ENCODE data around the gene PGM1. TPM values are rescaled to one million over a fixed set of nuclear protein-coding genes. Genes with fewer than 3 reads are reported as not detected.
A peak's percentile ranks its signal among the peaks of the same experiment; 100 is the strongest.

PGM1 gene
- total RNA-seq, 1 donor from 2014 or later: 46.0 TPM

- Mint-ChIP-seq H3K27me3 (ENCODE audit: low read depth) (no peaks in the 10 kb centered on the region), H3K27ac (no peak overlapping the region), H3K4me3 (no peak overlapping the region), H3K4me1 (peaks cover 17% of the 10 kb centered on the region), H3K36me3 (peaks cover 10% of the 10 kb centered on the region), H3K9me3 (peaks cover 16% of the 10 kb centered on the region)
- no peak for TF ChIP-seq CTCF (IDR thresholded peaks at IDR 0.05; ENCODE audit: unreplicated experiment)
- no peak for DNase-seq (ENCODE audit: low spot score in 2 of 2, unreplicated experiment in 2 of 2)
Measured at GRCh38 chr1:63669151-63669961, 76.1 kb downstream of the PGM1 start.

GRCh38 chr1:63670164-63670563 is 77.0 kb downstream of the PGM1 start:
- Mint-ChIP-seq H3K36me3 (peaks cover 7% of the 10 kb centered on the region), H3K27ac (no peak overlapping the region), H3K4me3 (no peak overlapping the region), H3K4me1 (peaks cover 23% of the 10 kb centered on the region), H3K9me3 (peaks cover 10% of the 10 kb centered on the region), H3K27me3 (ENCODE audit: low read depth) (no peaks in the 10 kb centered on the region)
- DNase-seq (ENCODE audit: low spot score in 2 of 2, unreplicated experiment in 2 of 2): no peak
- TF ChIP-seq CTCF (IDR thresholded peaks at IDR 0.05; ENCODE audit: unreplicated experiment): no peak

GRCh38 chr1:63671514-63671913 is 78.3 kb downstream of the PGM1 start:
- peak overlapping the region; percentile 51 for H3K27ac Mint-ChIP-seq
- TF ChIP-seq CTCF (IDR thresholded peaks at IDR 0.05; ENCODE audit: unreplicated experiment): no peak
- no peak for DNase-seq (ENCODE audit: low spot score in 2 of 2, unreplicated experiment in 2 of 2)
- H3K4me3 Mint-ChIP-seq: no peak overlapping the region
- H3K9me3 Mint-ChIP-seq: peaks cover under 1% of the 10 kb centered on the region
- peaks cover under 1% of the 10 kb centered on the region for H3K36me3 Mint-ChIP-seq
- peaks cover 35% of the 10 kb centered on the region for H3K4me1 Mint-ChIP-seq
- H3K27me3 Mint-ChIP-seq (ENCODE audit: low read depth): no peaks in the 10 kb centered on the region

- peak overlapping the region; percentile 90 for H3K27ac Mint-ChIP-seq
- H3K4me1 Mint-ChIP-seq: peaks cover 35% of the 10 kb centered on the region
- no peaks in the 10 kb centered on the region for H3K27me3 Mint-ChIP-seq (ENCODE audit: low read depth)
- no peaks in the 10 kb centered on the region for H3K36me3 Mint-ChIP-seq
- peak in 1 of 2 experiments; percentile 53 for DNase-seq (ENCODE audit: low spot score in 2 of 2, unreplicated experiment in 2 of 2)
- TF ChIP-seq CTCF (IDR thresholded peaks at IDR 0.05; ENCODE audit: unreplicated experiment): peak; percentile 19
- no peak overlapping the region for H3K4me3 Mint-ChIP-seq
- H3K9me3 Mint-ChIP-seq: no peaks in the 10 kb centered on the region
Measured at GRCh38 chr1:63674238-63674864, 81.1 kb downstream of the PGM1 start.

GRCh38 chr1:63674865-63675419 is 81.7 kb downstream of the PGM1 start:
- no peaks in the 10 kb centered on the region for H3K27me3 Mint-ChIP-seq (ENCODE audit: low read depth)
- H3K4me3 Mint-ChIP-seq: no peak overlapping the region
- peak overlapping the region; percentile 90 for H3K27ac Mint-ChIP-seq
- peaks cover 34% of the 10 kb centered on the region for H3K4me1 Mint-ChIP-seq
- no peak for TF ChIP-seq CTCF (IDR thresholded peaks at IDR 0.05; ENCODE audit: unreplicated experiment)
- H3K36me3 Mint-ChIP-seq: no peaks in the 10 kb centered on the region
- no peak for DNase-seq (ENCODE audit: low spot score in 2 of 2, unreplicated experiment in 2 of 2)
- H3K9me3 Mint-ChIP-seq: peaks cover 3% of the 10 kb centered on the region
